ENCODE data around the gene ABHD16B. TPM values are rescaled to one million over a fixed set of nuclear protein-coding genes. Genes with fewer than 3 reads are reported as not detected.
A peak's percentile ranks its signal among the peaks of the same experiment; 100 is the strongest.

The ABHD16B gene
- total and polyA plus RNA-seq, 2 experiments from 2014 or later: not detected

DNA sequence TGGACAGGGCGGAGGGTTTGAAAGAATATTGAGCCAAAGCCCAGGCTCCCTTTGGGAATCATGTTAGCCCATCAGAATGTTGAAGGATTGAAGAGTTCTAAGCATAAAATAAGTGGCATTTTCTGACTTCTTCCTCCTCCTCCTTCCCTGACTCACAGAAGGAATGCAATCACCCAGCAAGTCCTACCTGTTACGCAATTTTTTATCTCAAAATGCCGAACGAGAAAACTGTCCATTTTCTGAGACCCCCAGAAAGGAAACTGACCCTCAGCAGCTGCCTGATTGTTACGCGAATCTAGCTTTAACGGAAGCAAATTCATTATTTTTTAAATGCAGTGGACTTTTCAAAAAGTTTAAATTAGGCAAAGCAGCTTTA is 28.9 kb downstream of the ABHD16B start (continued):
- TF ChIP-seq, protein P1, sequence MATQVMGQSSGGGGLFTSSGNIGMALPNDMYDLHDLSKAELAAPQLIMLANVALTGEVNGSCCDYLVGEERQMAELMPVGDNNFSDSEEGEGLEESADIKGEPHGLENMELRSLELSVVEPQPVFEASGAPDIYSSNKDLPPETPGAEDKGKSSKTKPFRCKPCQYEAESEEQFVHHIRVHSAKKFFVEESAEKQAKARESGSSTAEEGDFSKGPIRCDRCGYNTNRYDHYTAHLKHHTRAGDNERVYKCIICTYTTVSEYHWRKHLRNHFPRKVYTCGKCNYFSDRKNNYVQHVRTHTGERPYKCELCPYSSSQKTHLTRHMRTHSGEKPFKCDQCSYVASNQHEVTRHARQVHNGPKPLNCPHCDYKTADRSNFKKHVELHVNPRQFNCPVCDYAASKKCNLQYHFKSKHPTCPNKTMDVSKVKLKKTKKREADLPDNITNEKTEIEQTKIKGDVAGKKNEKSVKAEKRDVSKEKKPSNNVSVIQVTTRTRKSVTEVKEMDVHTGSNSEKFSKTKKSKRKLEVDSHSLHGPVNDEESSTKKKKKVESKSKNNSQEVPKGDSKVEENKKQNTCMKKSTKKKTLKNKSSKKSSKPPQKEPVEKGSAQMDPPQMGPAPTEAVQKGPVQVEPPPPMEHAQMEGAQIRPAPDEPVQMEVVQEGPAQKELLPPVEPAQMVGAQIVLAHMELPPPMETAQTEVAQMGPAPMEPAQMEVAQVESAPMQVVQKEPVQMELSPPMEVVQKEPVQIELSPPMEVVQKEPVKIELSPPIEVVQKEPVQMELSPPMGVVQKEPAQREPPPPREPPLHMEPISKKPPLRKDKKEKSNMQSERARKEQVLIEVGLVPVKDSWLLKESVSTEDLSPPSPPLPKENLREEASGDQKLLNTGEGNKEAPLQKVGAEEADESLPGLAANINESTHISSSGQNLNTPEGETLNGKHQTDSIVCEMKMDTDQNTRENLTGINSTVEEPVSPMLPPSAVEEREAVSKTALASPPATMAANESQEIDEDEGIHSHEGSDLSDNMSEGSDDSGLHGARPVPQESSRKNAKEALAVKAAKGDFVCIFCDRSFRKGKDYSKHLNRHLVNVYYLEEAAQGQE (IDR thresholded peaks at IDR 0.05; ENCODE audit: unreplicated experiment): no peak
- TF ChIP-seq EZH2 (IDR thresholded peaks at IDR 0.05; ENCODE audit: low read depth, unreplicated experiment) (no peak), ZNF331 (CRISPR knock-in tag; IDR thresholded peaks at IDR 0.05; ENCODE audit: low read depth) (no peak), JUNB (IDR thresholded peaks at IDR 0.05; ENCODE audit: unreplicated experiment) (no peak), CREB1 (CRISPR knock-in tag; IDR thresholded peaks at IDR 0.05; ENCODE audit: low read depth) (no peak), POLR2AphosphoS5 (IDR thresholded peaks at IDR 0.05; ENCODE audit: low read depth) (no peak), STAT1 (IDR thresholded peaks at IDR 0.05; ENCODE audit: unreplicated experiment) (no peak), ZNF114 (CRISPR knock-in tag; IDR thresholded peaks at IDR 0.05) (no peak), EZH2phosphoT487 (IDR thresholded peaks at IDR 0.05; ENCODE audit: unreplicated experiment) (no peak), NANOG (IDR thresholded peaks at IDR 0.05; ENCODE audit: borderline replicate concordance) (no peak)
- TF ChIP-seq, protein P2, sequence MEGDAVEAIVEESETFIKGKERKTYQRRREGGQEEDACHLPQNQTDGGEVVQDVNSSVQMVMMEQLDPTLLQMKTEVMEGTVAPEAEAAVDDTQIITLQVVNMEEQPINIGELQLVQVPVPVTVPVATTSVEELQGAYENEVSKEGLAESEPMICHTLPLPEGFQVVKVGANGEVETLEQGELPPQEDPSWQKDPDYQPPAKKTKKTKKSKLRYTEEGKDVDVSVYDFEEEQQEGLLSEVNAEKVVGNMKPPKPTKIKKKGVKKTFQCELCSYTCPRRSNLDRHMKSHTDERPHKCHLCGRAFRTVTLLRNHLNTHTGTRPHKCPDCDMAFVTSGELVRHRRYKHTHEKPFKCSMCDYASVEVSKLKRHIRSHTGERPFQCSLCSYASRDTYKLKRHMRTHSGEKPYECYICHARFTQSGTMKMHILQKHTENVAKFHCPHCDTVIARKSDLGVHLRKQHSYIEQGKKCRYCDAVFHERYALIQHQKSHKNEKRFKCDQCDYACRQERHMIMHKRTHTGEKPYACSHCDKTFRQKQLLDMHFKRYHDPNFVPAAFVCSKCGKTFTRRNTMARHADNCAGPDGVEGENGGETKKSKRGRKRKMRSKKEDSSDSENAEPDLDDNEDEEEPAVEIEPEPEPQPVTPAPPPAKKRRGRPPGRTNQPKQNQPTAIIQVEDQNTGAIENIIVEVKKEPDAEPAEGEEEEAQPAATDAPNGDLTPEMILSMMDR (conservative IDR thresholded peaks at IDR 0.05; ENCODE audit: low read depth in 2 of 2): no peak
- TF ChIP-seq, protein P3, sequence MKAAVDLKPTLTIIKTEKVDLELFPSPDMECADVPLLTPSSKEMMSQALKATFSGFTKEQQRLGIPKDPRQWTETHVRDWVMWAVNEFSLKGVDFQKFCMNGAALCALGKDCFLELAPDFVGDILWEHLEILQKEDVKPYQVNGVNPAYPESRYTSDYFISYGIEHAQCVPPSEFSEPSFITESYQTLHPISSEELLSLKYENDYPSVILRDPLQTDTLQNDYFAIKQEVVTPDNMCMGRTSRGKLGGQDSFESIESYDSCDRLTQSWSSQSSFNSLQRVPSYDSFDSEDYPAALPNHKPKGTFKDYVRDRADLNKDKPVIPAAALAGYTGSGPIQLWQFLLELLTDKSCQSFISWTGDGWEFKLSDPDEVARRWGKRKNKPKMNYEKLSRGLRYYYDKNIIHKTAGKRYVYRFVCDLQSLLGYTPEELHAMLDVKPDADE (IDR thresholded peaks at IDR 0.05): no peak

DNA sequence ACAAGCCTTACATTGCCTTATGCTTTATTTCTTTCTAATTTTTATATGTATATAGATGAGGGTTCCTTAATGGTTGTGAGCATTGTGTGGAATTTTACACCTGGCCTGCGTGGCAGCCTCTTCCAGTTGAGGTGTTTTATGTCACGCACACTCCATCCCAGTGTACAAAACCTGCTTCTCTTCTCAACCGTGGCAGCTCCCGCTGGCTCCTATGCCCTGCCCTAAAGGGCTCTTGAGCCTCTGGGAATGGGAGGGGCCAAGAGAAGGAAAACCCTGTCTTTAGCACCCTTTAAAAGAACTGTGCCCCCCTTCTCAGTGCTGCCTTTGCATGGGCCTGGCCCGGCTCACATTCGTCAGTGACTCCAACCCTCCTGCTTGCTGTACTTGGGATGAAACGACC is 29.3 kb downstream of the ABHD16B start:
- ATAC-seq: no peak
- no peak overlapping the region for H3K4me2 ChIP-seq
- peaks cover 35% of the 10 kb centered on the region for H3K36me3 Mint-ChIP-seq (ENCODE audit: low read depth)
- peaks cover 3% of the 10 kb centered on the region for H3K4me1 Mint-ChIP-seq
- H3F3A ChIP-seq (replicated peaks; ENCODE audit: low read depth): peaks cover 23% of the 10 kb centered on the region
- H2AFZ ChIP-seq: no peak overlapping the region
- peaks cover 17% of the 10 kb centered on the region; the same call in 1 of the 2 replicates for H4K20me1 ChIP-seq (replicated peaks; ENCODE audit: insufficient read depth)
- peaks cover 6% of the 10 kb centered on the region; the same call in 1 of the 2 replicates for H3K79me2 ChIP-seq (replicated peaks; ENCODE audit: insufficient read depth)
- no peaks in the 10 kb centered on the region for H3K27me3 ChIP-seq (ENCODE audit: insufficient read depth)
- DNase-seq (ENCODE audit: low spot score): no peak
- H3K27ac Mint-ChIP-seq: no peak overlapping the region
- no peak overlapping the region for H3K4me3 ChIP-seq
- H3K36me3 ChIP-seq (ENCODE audit: insufficient read depth): peaks cover 6% of the 10 kb centered on the region; the same call in 1 of the 2 replicates
- H3K4me1 ChIP-seq (ENCODE audit: insufficient read depth): 0 out of 2 replicates have a peak, but pooled peaks cover 5% of the 10 kb centered on the region
- H3K27ac ChIP-seq (ENCODE audit: low read depth): peak overlapping the region; percentile 39; the same call in 1 of the 2 replicates
- no peaks in the 10 kb centered on the region for H3K9me3 Mint-ChIP-seq
- H3K27me3 Mint-ChIP-seq (ENCODE audit: insufficient read depth, low read depth, poor library complexity): peaks cover 12% of the 10 kb centered on the region
- TF ChIP-seq POLR2AphosphoS5 (IDR thresholded peaks at IDR 0.05; ENCODE audit: low read depth) (no peak), EZH2phosphoT487 (IDR thresholded peaks at IDR 0.05; ENCODE audit: unreplicated experiment) (no peak)
- TF ChIP-seq, protein P1 (IDR thresholded peaks at IDR 0.05; ENCODE audit: unreplicated experiment): no peak
- H3K4me3 Mint-ChIP-seq: no peak overlapping the region
- H3K9me2 ChIP-seq (ENCODE audit: insufficient read depth): no peaks in the 10 kb centered on the region
